SK-N-SH (cell line): Measurements from ENCODE around the gene CATSPER3. TPM values are rescaled to one million over a fixed set of nuclear protein-coding genes. Genes with fewer than 3 reads are reported as not detected.

Source experiments
- CTCF ChIA-PET: fragments of 300-600, 350-600 bp; formaldehyde crosslinking; extraction: SDS; loops from one replicate; lab custom pipeline; 2021; lab: Yijun Ruan, JAX
- POLR2A ChIA-PET: fragments of 350-600 bp; sonication (Branson Sonifier 250); formaldehyde crosslinking; extraction: SDS; loops from one replicate; lab custom pipeline; 2020; ENCODE audit warnings: antibody characterized with exemption, inconsistent platforms; lab: Yijun Ruan, JAX
- DNase-seq: peaks from one replicate; pipeline ENCODE4 v3.0.0; 2012
- H2AFZ ChIP-seq: fragments of 200-600 bp; sonication (generic); 2 replicates; pipeline ENCODE4 v1.8.1; 2016; ENCODE audit warnings: antibody characterized with exemption, mild to moderate bottlenecking, low read depth
- H3F3A ChIP-seq: fragments of 200-600 bp; sonication (generic); replicated peaks from 2 replicates; pipeline ENCODE3; 2016; ENCODE audit warnings: antibody characterized with exemption, mild to moderate bottlenecking; ENCODE audit not compliant: insufficient read depth
- H3K27ac ChIP-seq, 2 experiments: fragments of 200-500 bp in 1 of 2; fragments of 200-600 bp in 1 of 2; sonication (Bioruptor generic) in 1 of 2; sonication (generic), shearing (Covaris generic) in 1 of 2; 2 replicates each; pipeline versions ENCODE4 v1.5.1 to v1.6.1; 2014 to 2016; ENCODE audit warnings: low read depth in 2 of 2, inconsistent platforms in 1 of 2, low read length in 1 of 2, mild to moderate bottlenecking in 1 of 2, mixed read lengths in 1 of 2
- H3K27me3 ChIP-seq: fragments of 200-600 bp; sonication (generic), shearing (Covaris generic); 2 replicates; pipeline ENCODE4 v1.6.1; 2016; ENCODE audit warnings: mixed run types; ENCODE audit not compliant: insufficient read depth
- H3K36me3 ChIP-seq, 2 experiments: fragments of 200-500 bp in 1 of 2; fragments of 200-600 bp in 1 of 2; sonication (Bioruptor generic) in 1 of 2; sonication (generic) in 1 of 2; replicated peaks in 1 of 2; 2 replicates each; pipeline versions ENCODE3 to v1.5.1; 2014 to 2016; ENCODE audit warnings: low read length in 1 of 2, mild to moderate bottlenecking in 1 of 2; ENCODE audit not compliant: insufficient read depth in 2 of 2, control insufficient read depth in 1 of 2
- H3K4me1 ChIP-seq, 2 experiments: fragments of 200-500 bp in 1 of 2; fragments of 200-600 bp in 1 of 2; sonication (Bioruptor generic) in 1 of 2; sonication (generic), shearing (Covaris generic) in 1 of 2; 2 replicates each; pipeline versions ENCODE4 v1.5.1 to v1.6.1; 2014 to 2016; ENCODE audit warnings: low read depth in 1 of 2, low read length in 1 of 2, mixed run types in 1 of 2; ENCODE audit not compliant: insufficient read depth in 2 of 2, control insufficient read depth in 1 of 2
- H3K4me2 ChIP-seq: fragments of 200-600 bp; sonication (generic), shearing (Covaris generic); 2 replicates; pipeline ENCODE4 v1.6.1; 2017; ENCODE audit warnings: mixed run types
- H3K4me3 ChIP-seq, 2 experiments: fragments of 200-500 bp in 1 of 2; fragments of 200-600 bp in 1 of 2; sonication (Bioruptor generic) in 1 of 2; sonication (generic), shearing (Covaris generic) in 1 of 2; 2 replicates each; pipeline versions ENCODE4 v1.5.1 to v1.8.1; 2014 to 2016; ENCODE audit warnings: low read depth in 2 of 2, inconsistent platforms in 1 of 2, low read length in 1 of 2, mild to moderate bottlenecking in 1 of 2, mixed read lengths in 1 of 2, moderate library complexity in 1 of 2
- H3K79me2 ChIP-seq: fragments of 200-600 bp; sonication (generic); 2 replicates; pipeline ENCODE4 v1.8.1; 2017; ENCODE audit warnings: mild to moderate bottlenecking; ENCODE audit not compliant: insufficient read depth
- H3K9ac ChIP-seq: fragments of 200-600 bp; sonication (generic); 2 replicates; pipeline ENCODE4 v1.6.1; 2017; ENCODE audit warnings: mixed run types
- H3K9me2 ChIP-seq: fragments of 200-600 bp; sonication (generic); 2 replicates; pipeline ENCODE4 v1.6.1; 2017; ENCODE audit warnings: mixed run types
- H3K9me3 ChIP-seq: fragments of 200-600 bp; sonication (generic); 2 replicates; pipeline ENCODE4 v1.6.1; 2017; ENCODE audit warnings: mixed run types, mild to moderate bottlenecking, moderate library complexity
- H4K20me1 ChIP-seq: fragments of 200-600 bp; sonication (generic); 2 replicates; pipeline ENCODE4 v1.6.1; 2017; ENCODE audit warnings: mild to moderate bottlenecking, mixed run types; ENCODE audit not compliant: insufficient read depth
- CHD2 ChIP-seq: fragments of 150-350 bp; IDR thresholded peaks from 2 replicates; pipeline ENCODE4 v1.6.1; 2018; ENCODE audit warnings: low read length; ENCODE audit not compliant: partially characterized antibody
- EZH2phosphoT487 ChIP-seq: fragments of 200-600 bp; sonication (generic); IDR thresholded peaks from 2 replicates; pipeline ENCODE4 v1.6.1; 2017; ENCODE audit warnings: low read depth, mixed run types, mild to moderate bottlenecking, antibody characterized with exemption, moderate library complexity, borderline replicate concordance
- FOXM1 ChIP-seq: IDR thresholded peaks from 2 replicates; pipeline ENCODE4 v1.4.0; 2012; ENCODE audit warnings: low read depth, mild to moderate bottlenecking
- RAD21 ChIP-seq: IDR thresholded peaks from 2 replicates; pipeline ENCODE4 v1.6.1; 2012; ENCODE audit warnings: mild to moderate bottlenecking, low read length
- RFX5 ChIP-seq: IDR thresholded peaks from 2 replicates; pipeline ENCODE4 v1.6.1; 2012; ENCODE audit warnings: mild to moderate bottlenecking, improper control_type of control experiment, low read length
- RXRA ChIP-seq: IDR thresholded peaks from 2 replicates; pipeline ENCODE4 v1.4.0; 2012; ENCODE audit warnings: low read depth, mild to moderate bottlenecking, borderline replicate concordance
- TAF1 ChIP-seq: IDR thresholded peaks from 2 replicates; pipeline ENCODE4 v1.6.1; 2012; ENCODE audit warnings: low read depth, mild to moderate bottlenecking, low read length, moderate library complexity, borderline replicate concordance
- TCF12 ChIP-seq: IDR thresholded peaks from 2 replicates; pipeline ENCODE4 v1.4.0; 2012
- YY1 ChIP-seq: IDR thresholded peaks from 2 replicates; pipeline ENCODE4 v1.4.0; 2012; ENCODE audit warnings: low read depth, mild to moderate bottlenecking
- WGBS: methylation state at CpG from one replicate; pipeline ENCODE4 v1.1.6; 2017; ENCODE audit warnings: low lambda C conversion rate; 5-methylcytosine and 5-hydroxymethylcytosine counted together
- polyA plus RNA-seq, 3 experiments: library from polyadenylated mRNA; depleted of rRNA; stranded (reverse); fragments of >200 nt; gene quantifications; 2 replicates each; pipeline ENCODE4 v1.2.3, GENCODE V29; 2012
- TF ChIP-seq, protein P1 (sequence below): IDR thresholded peaks from 2 replicates; pipeline ENCODE4 v1.6.1; 2012; ENCODE audit warnings: mild to moderate bottlenecking, low read depth, low read length, moderate library complexity
- TF ChIP-seq, protein P2 (sequence below): IDR thresholded peaks from 2 replicates; pipeline ENCODE4; 2012
- TF ChIP-seq, protein P3 (sequence below): IDR thresholded peaks from 2 replicates; pipeline ENCODE4 v1.4.0; 2012; ENCODE audit warnings: low read depth, borderline replicate concordance
- TF ChIP-seq, protein P4 (sequence below): fragments of 200-600 bp; sonication (generic); IDR thresholded peaks from 2 replicates; pipeline ENCODE4 v1.6.1; 2017; ENCODE audit warnings: antibody characterized with exemption, mild to moderate bottlenecking, moderate library complexity

Gene CATSPER3
- polyA plus RNA-seq, 1 of the 3 experiments (the other 2 are of a cell fraction) = 0.26 TPM

DNA sequence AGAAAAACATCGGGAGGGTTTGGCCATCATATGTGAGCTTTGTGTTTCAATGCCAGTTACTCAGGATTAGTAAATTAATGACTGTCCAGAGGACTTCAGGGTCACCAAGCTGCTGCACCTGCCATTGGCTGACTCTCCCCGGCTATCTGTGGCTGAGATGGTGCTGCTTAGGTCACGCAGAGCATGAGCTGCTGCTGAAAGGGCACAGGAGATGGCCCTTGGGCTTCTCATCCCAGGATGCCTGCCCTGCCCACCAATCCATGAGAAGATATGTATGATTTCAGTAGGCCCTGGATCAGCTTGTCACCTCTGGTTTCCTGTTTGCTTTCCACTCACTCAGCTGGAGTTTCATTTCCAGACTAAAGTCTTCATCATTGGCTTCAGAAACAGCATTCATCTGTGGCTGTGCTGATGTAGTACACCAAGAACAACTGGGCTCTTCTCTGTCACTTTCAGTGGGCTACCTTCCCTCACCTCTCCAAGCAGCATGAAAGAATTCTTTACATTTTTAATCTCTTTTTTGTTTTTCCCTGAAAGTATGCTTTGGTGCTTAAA lies 2.4 kb upstream of the CATSPER3 start:
- Histone ChIP-seq H3F3A (no peaks in the 10 kb centered on the region), H3K27ac (no peak overlapping the region), H4K20me1 (no peaks in the 10 kb centered on the region), H3K79me2 (no peaks in the 10 kb centered on the region), H3K9me2 (no peaks in the 10 kb centered on the region), H3K4me1 (no peaks in the 10 kb centered on the region; a peak in 1 of 4 replicates), H3K9me3 (no peaks in the 10 kb centered on the region), H2AFZ (no peak overlapping the region), H3K36me3 (peaks cover 0 to 9% of the 10 kb centered on the region in 2 experiments), H3K27me3 (no peaks in the 10 kb centered on the region), H3K4me2 (no peak overlapping the region)
- DNase-seq = no peak
- 80% methylated on average over 1 of the region's 3 CpGs for WGBS
- CTCF ChIA-PET = interaction anchor here (1.0 to 1.1 kb wide), 2 partner anchors 9 to 18 kb away, joined by 3 read pairs; no protein-coding TSS in a partner anchor
- TF ChIP-seq TCF12 (no peak), EZH2phosphoT487 (no peak), YY1 (no peak), FOXM1 (no peak), RXRA (no peak), RAD21 (no peak)
- TF ChIP-seq, protein P1, sequence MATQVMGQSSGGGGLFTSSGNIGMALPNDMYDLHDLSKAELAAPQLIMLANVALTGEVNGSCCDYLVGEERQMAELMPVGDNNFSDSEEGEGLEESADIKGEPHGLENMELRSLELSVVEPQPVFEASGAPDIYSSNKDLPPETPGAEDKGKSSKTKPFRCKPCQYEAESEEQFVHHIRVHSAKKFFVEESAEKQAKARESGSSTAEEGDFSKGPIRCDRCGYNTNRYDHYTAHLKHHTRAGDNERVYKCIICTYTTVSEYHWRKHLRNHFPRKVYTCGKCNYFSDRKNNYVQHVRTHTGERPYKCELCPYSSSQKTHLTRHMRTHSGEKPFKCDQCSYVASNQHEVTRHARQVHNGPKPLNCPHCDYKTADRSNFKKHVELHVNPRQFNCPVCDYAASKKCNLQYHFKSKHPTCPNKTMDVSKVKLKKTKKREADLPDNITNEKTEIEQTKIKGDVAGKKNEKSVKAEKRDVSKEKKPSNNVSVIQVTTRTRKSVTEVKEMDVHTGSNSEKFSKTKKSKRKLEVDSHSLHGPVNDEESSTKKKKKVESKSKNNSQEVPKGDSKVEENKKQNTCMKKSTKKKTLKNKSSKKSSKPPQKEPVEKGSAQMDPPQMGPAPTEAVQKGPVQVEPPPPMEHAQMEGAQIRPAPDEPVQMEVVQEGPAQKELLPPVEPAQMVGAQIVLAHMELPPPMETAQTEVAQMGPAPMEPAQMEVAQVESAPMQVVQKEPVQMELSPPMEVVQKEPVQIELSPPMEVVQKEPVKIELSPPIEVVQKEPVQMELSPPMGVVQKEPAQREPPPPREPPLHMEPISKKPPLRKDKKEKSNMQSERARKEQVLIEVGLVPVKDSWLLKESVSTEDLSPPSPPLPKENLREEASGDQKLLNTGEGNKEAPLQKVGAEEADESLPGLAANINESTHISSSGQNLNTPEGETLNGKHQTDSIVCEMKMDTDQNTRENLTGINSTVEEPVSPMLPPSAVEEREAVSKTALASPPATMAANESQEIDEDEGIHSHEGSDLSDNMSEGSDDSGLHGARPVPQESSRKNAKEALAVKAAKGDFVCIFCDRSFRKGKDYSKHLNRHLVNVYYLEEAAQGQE = no peak
- TF ChIP-seq, all 33 proteins: peak for 0
- POLR2A ChIA-PET = no interaction called here
- Histone ChIP-seq H3K4me3 (no peak overlapping the region), H3K9ac (no peak overlapping the region)

DNA sequence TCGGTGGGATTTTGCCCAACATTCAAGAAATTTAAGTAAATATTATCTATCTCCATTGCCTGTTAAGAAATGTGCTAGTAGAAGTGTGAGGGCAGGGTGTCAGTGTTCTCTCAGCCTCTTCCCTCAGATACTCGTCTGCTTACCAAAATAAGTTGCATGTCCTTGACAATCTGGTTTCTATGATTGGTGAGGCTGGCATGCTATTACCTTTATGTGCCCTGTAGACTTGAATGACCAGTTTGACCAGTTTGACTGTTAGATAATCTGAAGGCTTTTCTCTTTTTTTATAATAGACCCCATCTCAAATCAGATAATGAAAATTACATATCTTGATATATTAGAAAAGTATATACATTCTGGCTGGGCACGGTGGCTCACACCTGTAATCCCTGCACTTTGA lies 348 bp downstream of the CATSPER3 start:
- no peak overlapping the region for H2AFZ ChIP-seq
- no peak overlapping the region for H3K4me2 ChIP-seq
- no peaks in the 10 kb centered on the region for H3K9me3 ChIP-seq
- no peaks in the 10 kb centered on the region for H3K79me2 ChIP-seq
- H3F3A ChIP-seq = no peaks in the 10 kb centered on the region
- no peaks in the 10 kb centered on the region for H4K20me1 ChIP-seq
- H3K27ac ChIP-seq = no peak overlapping the region
- no peaks in the 10 kb centered on the region for H3K27me3 ChIP-seq
- CTCF ChIA-PET = interaction anchor here (1.0 kb wide), 1 partner anchor 10 kb away, joined by 3 read pairs; no protein-coding TSS in a partner anchor
- WGBS = 86% methylated on average over 3 of the region's 3 CpGs
- no peaks in the 10 kb centered on the region for H3K9me2 ChIP-seq
- H3K9ac ChIP-seq = no peak overlapping the region
- POLR2A ChIA-PET = no interaction called here
- DNase-seq = no peak
- no peaks in the 10 kb centered on the region; a peak in 1 of 4 replicates for H3K4me1 ChIP-seq
- no peak overlapping the region for H3K4me3 ChIP-seq
- H3K36me3 ChIP-seq = peaks cover 0 to 8% of the 10 kb centered on the region in 2 experiments
- TF ChIP-seq, protein P2, sequence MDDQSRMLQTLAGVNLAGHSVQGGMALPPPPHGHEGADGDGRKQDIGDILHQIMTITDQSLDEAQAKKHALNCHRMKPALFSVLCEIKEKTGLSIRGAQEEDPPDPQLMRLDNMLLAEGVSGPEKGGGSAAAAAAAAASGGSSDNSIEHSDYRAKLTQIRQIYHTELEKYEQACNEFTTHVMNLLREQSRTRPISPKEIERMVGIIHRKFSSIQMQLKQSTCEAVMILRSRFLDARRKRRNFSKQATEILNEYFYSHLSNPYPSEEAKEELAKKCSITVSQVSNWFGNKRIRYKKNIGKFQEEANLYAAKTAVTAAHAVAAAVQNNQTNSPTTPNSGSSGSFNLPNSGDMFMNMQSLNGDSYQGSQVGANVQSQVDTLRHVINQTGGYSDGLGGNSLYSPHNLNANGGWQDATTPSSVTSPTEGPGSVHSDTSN = no peak
- TF ChIP-seq, protein P3, sequence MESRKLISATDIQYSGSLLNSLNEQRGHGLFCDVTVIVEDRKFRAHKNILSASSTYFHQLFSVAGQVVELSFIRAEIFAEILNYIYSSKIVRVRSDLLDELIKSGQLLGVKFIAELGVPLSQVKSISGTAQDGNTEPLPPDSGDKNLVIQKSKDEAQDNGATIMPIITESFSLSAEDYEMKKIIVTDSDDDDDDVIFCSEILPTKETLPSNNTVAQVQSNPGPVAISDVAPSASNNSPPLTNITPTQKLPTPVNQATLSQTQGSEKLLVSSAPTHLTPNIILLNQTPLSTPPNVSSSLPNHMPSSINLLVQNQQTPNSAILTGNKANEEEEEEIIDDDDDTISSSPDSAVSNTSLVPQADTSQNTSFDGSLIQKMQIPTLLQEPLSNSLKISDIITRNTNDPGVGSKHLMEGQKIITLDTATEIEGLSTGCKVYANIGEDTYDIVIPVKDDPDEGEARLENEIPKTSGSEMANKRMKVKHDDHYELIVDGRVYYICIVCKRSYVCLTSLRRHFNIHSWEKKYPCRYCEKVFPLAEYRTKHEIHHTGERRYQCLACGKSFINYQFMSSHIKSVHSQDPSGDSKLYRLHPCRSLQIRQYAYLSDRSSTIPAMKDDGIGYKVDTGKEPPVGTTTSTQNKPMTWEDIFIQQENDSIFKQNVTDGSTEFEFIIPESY = no peak
- no peak for TF ChIP-seq CHD2
- no peak for TF ChIP-seq FOXM1
- TF ChIP-seq, protein P4, sequence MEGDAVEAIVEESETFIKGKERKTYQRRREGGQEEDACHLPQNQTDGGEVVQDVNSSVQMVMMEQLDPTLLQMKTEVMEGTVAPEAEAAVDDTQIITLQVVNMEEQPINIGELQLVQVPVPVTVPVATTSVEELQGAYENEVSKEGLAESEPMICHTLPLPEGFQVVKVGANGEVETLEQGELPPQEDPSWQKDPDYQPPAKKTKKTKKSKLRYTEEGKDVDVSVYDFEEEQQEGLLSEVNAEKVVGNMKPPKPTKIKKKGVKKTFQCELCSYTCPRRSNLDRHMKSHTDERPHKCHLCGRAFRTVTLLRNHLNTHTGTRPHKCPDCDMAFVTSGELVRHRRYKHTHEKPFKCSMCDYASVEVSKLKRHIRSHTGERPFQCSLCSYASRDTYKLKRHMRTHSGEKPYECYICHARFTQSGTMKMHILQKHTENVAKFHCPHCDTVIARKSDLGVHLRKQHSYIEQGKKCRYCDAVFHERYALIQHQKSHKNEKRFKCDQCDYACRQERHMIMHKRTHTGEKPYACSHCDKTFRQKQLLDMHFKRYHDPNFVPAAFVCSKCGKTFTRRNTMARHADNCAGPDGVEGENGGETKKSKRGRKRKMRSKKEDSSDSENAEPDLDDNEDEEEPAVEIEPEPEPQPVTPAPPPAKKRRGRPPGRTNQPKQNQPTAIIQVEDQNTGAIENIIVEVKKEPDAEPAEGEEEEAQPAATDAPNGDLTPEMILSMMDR = no peak
- TF ChIP-seq, protein P1 = no peak
- TF ChIP-seq RFX5 = no peak
- no peak for TF ChIP-seq TAF1
